HG03045 (cell line): ENCODE data around the gene SDF2L1.
"Not testable (repeated sequence)": the region's sequence is repeated elsewhere in the genome, so short reads cannot be mapped to it uniquely, and the experiment has no call there.

Source experiments
- ATAC-seq: cut with Tn5 transposase; IDR thresholded peaks from one replicate; pipeline ENCODE4 v1.9.1; 2021; ENCODE audit warnings: mild to moderate bottlenecking, moderate library complexity; ENCODE audit not compliant: unreplicated experiment

SDF2L1 gene

DNA sequence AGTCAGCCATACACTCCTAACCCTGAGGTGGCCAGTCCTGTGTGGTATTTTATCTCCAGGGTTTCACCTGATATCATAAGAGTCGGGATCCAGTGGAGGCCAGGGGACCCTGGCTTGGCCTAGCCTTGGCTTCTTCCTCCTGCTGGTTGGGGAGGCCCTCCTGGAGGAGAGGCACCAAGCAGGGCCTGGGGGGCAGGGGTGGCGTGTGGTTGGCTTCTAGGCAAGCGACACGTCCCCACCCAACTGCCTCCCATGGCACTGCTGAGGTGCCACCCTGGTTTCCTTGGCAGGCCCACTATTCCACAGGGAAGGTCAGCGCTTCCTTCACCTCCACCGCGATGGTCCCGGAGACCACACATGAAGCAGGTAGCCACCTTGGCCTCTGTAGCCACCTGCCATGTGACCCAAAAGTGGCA lies 44.1 kb downstream of the SDF2L1 start:
- ATAC-seq: no peak

- no peak for ATAC-seq
Measured at GRCh38 chr22:21686634-21687393, 44.7 kb downstream of the SDF2L1 start.

DNA sequence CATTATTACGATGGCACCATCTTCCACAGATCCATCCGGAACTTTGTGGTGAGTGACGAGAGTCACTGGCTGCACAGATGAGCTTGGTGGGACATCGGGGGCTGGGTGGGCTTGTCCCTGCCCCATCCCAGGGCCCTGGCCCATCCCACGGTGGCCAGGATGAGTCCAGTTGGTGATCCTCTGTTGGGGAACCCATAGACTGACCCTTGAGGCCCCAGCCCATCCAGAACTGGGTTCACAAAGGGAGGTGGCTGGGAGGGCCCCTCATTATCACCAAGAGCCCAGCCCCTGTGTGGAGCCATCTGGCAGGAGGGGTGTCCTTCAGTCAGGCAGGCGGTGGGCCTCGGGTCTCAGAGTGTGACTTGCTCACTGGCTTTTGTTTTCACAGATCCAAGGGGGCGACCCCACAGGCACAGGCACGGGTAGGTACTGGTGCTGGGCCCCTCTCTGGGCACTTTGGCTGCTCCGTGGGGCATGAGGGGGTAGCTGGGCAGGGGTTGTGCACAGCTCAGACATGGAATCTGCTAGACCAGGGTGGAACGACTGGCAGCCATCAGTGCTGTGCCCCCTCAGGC lies 45.7 kb downstream of the SDF2L1 start:
- ATAC-seq: no peak

DNA sequence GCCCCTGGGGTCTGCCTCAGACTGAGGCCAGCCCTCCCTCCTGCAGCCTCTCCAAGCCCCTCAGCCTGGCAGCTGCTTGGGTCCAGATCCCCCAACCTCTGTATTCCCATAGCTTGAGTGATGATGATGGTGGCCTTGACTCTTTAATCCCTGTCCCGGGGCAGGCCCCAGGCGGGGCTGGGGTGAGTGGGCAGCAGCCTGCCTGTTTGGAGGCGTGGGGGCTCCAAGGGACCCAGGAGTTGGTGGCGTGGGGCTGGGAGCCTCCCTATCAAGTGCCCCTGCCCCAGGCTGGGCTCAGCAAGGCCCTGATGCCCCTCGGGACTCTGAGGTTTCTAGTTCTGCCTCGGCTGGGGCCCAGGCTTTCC lies 46.2 kb downstream of the SDF2L1 start:
- ATAC-seq: no peak

DNA sequence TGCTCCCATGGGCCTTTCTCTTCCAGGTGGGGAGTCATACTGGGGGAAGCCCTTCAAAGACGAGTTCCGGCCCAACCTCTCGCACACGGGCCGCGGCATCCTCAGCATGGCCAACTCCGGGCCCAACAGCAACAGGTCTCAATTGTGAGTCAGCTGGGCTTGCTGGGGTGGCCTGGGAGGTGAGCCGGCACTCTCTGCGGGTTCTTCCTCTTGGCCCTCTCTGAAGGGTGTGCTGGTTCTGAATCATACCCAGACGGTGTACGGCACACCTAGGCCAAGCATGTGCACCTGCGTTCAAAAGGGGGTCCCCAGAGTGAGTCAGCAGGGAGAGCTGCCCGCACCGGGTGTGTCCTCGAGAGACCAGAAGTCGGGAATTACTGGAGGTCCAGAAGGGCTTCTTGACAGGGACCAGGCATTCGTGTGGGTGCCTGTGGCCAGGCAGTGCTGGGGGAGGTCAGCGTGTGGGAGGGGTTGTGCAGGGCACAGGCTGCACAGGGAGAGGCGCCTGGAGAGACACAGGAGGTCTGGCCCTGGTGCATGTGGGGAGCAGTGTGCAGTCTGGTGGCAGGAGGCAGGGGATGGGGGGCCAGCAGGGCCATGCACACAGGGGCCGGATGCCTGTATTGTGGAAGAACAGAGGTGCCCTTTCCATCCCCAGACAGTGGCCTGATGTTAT lies 46.7 kb downstream of the SDF2L1 start:
- no peak for ATAC-seq

- ATAC-seq: no peak
Measured at GRCh38 chr22:21690401-21690801, 48.3 kb downstream of the SDF2L1 start.

DNA sequence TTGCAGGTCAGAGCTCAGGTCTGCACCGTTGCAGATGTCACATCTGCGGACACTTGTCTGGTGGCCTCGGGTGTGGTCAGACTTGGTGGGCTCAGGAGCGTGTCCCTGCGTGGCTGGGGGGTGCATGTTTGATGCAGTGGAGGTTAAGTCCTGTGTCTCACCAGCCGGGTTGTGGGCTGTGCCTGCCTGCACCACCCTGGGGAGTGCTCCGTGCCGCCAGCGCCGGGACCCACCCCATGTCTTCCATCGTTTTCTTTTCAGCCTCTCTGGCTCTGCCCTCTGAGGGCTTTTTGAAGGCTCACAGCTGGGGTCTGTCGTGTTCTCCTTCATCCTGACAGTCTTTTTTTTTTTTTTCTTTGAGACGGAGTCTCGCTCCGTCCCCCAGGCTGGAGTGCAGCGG lies 49.7 kb downstream of the SDF2L1 start:
- ATAC-seq: no peak

- not testable (repeated sequence) for ATAC-seq
Measured at GRCh38 chr22:21692856-21693255, 50.8 kb downstream of the SDF2L1 start.

DNA sequence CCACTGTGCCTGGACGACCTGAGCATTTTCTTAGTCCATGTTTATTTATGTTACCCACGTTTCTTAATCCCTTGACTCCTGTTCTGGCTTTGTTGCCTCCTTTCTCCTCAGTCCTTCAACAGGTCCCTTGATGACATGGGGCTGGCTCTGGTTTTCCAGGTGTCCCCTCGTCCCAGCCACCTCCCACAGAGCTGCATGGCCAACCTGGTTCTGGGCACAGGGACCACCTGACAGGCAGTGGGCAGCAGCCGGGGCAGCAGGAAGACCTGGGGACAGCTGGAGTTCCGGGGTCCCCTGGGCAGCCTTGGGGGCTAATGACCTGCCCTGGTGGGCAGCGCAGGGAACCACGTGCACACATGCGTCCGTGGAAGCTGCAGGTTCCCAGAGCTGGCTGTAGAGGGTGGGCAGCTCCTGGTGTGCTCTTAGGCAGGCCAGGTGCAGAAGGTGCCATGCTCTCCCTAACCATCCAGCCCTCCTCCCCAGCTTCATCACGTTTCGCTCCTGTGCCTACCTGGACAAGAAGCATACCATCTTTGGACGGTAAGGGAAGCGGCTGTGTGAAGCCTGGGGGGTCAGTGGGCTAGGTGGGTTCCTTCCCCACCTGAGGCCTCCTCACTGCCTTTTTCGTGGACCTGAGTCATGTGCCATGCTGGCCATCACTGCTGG lies 51.4 kb downstream of the SDF2L1 start:
- ATAC-seq: no peak
